ENCODE data around the gene TBC1D25.

TBC1D25 gene

GRCh38 chrX:48580662-48581061 is 41.1 kb downstream of the TBC1D25 start:
- TF ChIP-seq POLR2AphosphoS5 (IDR thresholded peaks at IDR 0.05; ENCODE audit: low read depth) (no peak), GABPA (IDR thresholded peaks at IDR 0.05; ENCODE audit: low read depth) (no peak)
- H3K27ac ChIP-seq (replicated peaks) = no peak overlapping the region
- H3K27me3 ChIP-seq (ENCODE audit: insufficient read depth, poor library complexity, severe bottlenecking) = no peaks in the 10 kb centered on the region
- H3K4me3 ChIP-seq (replicated peaks; ENCODE audit: insufficient read depth, low read length) = no peak overlapping the region
- DNase-seq (ENCODE audit: low read depth in 1 of 2, low spot score in 1 of 2) = no peak

- H3K4me3 ChIP-seq (replicated peaks; ENCODE audit: insufficient read depth, low read length) = no peak overlapping the region
- TF ChIP-seq POLR2AphosphoS5 (IDR thresholded peaks at IDR 0.05; ENCODE audit: low read depth) (no peak), SPI1 (IDR thresholded peaks at IDR 0.05; ENCODE audit: borderline replicate concordance, low read depth) (no peak), CTCF (IDR thresholded peaks at IDR 0.05; ENCODE audit: insufficient read depth, low read length) (no peak), REST (IDR thresholded peaks at IDR 0.05; ENCODE audit: insufficient replicate concordance, low read depth) (no peak), GABPA (IDR thresholded peaks at IDR 0.05; ENCODE audit: low read depth) (no peak)
- DNase-seq (ENCODE audit: low read depth in 1 of 2, low spot score in 1 of 2) = no peak
- H3K27me3 ChIP-seq (ENCODE audit: insufficient read depth, poor library complexity, severe bottlenecking) = no peaks in the 10 kb centered on the region
- no peak overlapping the region for H3K27ac ChIP-seq (replicated peaks)
These were observed 45.2 kb downstream of the TBC1D25 start for GRCh38 chrX:48584698-48585097.

- no peak for DNase-seq (ENCODE audit: low read depth in 1 of 2, low spot score in 1 of 2)
- Histone ChIP-seq H3K27ac (replicated peaks) (no peak overlapping the region), H3K4me3 (replicated peaks; ENCODE audit: insufficient read depth, low read length) (no peak overlapping the region), H3K27me3 (ENCODE audit: insufficient read depth, poor library complexity, severe bottlenecking) (no peaks in the 10 kb centered on the region)
- TF ChIP-seq POLR2AphosphoS5 (IDR thresholded peaks at IDR 0.05; ENCODE audit: low read depth) (no peak), SPI1 (IDR thresholded peaks at IDR 0.05; ENCODE audit: borderline replicate concordance, low read depth) (no peak), CTCF (IDR thresholded peaks at IDR 0.05; ENCODE audit: insufficient read depth, low read length) (no peak), REST (IDR thresholded peaks at IDR 0.05; ENCODE audit: insufficient replicate concordance, low read depth) (no peak), GABPA (IDR thresholded peaks at IDR 0.05; ENCODE audit: low read depth) (no peak)
These were observed 50.1 kb downstream of the TBC1D25 start for GRCh38 chrX:48589482-48590162.

GRCh38 chrX:48590203-48591103 is 50.9 kb downstream of the TBC1D25 start:
- DNase-seq (ENCODE audit: low read depth in 1 of 2, low spot score in 1 of 2) = no peak
- H3K27ac ChIP-seq (replicated peaks) = no peak overlapping the region
- no peaks in the 10 kb centered on the region for H3K27me3 ChIP-seq (ENCODE audit: insufficient read depth, poor library complexity, severe bottlenecking)
- H3K4me3 ChIP-seq (replicated peaks; ENCODE audit: insufficient read depth, low read length) = no peak overlapping the region
- peak; percentile 15; the same call in 1 of the 2 replicates for TF ChIP-seq SPI1 (IDR thresholded peaks at IDR 0.05; ENCODE audit: borderline replicate concordance, low read depth)
- no peak for TF ChIP-seq CTCF (IDR thresholded peaks at IDR 0.05; ENCODE audit: insufficient read depth, low read length)
- no peak for TF ChIP-seq GABPA (IDR thresholded peaks at IDR 0.05; ENCODE audit: low read depth)
- no peak for TF ChIP-seq POLR2AphosphoS5 (IDR thresholded peaks at IDR 0.05; ENCODE audit: low read depth)
